Measurements from ENCODE around the gene ASMT.
"Not testable (repeated sequence)": the region's sequence is repeated elsewhere in the genome, so short reads cannot be mapped to it uniquely, and the experiment has no call there.

Gene ASMT

GRCh38 chrX:1609762-1610161 is 5.1 kb upstream of the ASMT start:
- H3K27ac ChIP-seq = no peak overlapping the region
- TF ChIP-seq CTCF (conservative IDR thresholded peaks at IDR 0.05) = no peak

DNA sequence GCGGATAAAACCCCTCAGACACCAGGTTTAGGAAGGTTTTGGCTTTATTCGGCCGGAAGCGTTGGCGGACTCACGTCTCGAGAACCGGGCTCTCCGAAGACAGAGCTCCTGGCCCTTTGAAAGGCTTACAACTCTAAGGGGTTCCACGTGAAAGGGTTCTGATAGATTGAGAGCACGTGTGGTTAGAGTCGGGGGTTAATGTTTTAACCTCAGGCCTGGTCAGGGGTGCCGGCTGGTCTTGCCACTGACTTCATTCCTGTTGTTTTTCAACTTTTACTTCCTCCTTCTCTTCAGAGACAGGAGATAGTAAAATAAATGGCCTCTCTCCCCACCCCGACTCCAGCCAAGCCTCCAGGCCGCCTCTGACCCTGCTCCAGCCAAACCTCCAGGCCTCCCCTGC is 4.7 kb upstream of the ASMT start:
- H3K27ac ChIP-seq = no peak overlapping the region

DNA sequence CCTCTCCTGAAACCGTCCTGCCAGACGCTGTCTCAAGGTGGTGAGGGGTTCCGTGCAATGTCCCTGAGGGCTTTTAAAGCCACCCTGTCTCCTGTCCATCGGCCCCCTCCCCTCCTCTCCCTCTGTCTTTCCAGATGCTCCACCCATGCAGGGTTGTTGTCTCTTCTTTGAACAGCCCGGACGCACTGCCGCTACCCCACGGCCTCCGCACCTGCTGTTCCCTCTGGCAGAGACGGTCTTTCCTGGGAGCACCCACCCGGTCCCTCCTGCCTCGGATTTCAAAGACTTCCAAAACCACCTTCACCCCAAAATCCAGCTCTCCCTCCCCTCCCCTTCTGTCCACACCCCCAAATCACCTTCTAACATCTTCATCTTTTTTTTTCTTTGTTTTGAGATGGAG is 4.1 kb upstream of the ASMT start:
- TF ChIP-seq CTCF (conservative IDR thresholded peaks at IDR 0.05) = no peak
- H3K27ac ChIP-seq = no peak overlapping the region

More for the DNA sequence above, 4.7 kb upstream of the ASMT start:
- no peak for TF ChIP-seq CTCF (conservative IDR thresholded peaks at IDR 0.05)

- no peak overlapping the region for H3K27ac ChIP-seq
- no peak for TF ChIP-seq CTCF (conservative IDR thresholded peaks at IDR 0.05)
Observed at GRCh38 chrX:1612641-1613286, 2.1 kb upstream of the ASMT start.

DNA sequence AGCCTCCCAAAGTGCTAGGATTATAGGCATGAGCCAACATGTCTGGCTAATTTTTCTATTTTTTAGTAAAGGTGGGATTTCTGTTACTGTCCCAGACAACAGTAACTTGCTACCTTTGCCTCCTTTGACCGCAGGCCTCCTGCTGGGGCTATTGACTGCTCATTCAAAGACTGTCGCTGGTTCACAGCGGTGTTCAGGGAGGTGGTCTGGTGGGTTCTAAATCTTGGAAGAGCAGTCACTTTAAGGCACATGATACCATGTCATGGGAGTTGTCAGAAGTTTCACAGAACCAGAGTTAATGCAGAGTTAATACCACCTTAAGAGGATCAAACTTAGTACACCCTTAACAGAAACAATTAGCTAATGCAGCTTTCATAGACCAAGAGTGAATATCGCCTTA is 3.8 kb downstream of the ASMT start:
- no peak overlapping the region for H3K27ac ChIP-seq
- no peak for TF ChIP-seq CTCF (conservative IDR thresholded peaks at IDR 0.05)

GRCh38 chrX:1623691-1624090 is 8.8 kb downstream of the ASMT start:
- H3K27ac ChIP-seq = no peak overlapping the region
- TF ChIP-seq CTCF (conservative IDR thresholded peaks at IDR 0.05) = no peak

DNA sequence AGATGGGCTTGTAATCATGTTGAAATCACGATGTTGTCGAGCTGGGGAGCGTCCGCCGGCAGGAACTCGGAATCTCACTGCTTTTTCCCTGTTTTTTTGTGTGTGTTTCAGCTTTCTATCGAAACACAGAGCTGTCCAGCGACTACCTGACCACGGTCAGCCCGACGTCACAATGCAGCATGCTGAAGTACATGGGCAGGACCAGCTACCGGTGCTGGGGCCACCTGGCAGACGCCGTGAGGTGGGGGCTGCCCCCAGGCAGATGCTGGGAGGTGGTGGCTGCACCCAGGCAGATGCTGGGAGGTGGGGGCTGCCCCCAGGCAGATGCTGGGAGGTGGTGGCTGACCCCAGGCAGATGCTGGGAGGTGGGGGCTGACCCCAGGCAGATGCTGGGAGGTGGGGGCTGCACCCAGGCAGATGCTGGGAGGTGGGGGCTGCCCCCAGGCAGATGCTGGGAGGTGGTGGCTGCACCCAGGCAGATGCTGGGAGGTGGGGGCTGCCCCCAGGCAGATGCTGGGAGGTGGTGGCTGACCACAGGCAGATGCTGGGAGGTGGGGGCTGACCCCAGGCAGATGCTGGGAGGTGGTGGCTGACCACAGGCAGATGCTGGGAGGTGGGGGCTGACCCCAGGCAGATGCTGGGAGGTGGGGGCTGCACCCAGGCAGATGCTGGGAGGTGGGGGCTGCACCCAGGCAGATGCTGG is 9.4 kb downstream of the ASMT start:
- H3K27ac ChIP-seq = not testable (repeated sequence)

DNA sequence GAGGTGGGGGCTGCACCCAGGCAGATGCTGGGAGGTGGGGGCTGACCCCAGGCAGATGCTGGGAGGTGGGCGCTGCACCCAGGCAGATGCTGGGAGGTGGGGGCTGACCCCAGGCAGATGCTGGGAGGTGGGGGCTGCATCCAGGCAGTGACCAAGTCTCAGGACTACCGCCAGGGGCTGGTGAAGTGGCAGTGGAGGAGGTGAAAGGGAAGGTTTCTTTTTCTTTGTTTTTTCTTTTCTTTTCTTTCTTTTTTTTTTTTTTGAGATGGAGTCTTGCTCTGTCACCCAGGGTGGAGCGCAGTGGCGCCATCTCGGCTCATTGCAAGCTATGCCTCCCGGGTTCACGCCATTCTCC is 10.0 kb downstream of the ASMT start:
- not testable (repeated sequence) for H3K27ac ChIP-seq

All from VCaP (cell line).